ENCODE measurements around the gene KCNIP2. TPM values are rescaled to one million over a fixed set of nuclear protein-coding genes. Genes with fewer than 3 reads are reported as not detected.

KCNIP2 gene
- total and polyA plus RNA-seq, 2 experiments from 2014 or later = 0.15 to 0.22 TPM

- H3K27ac ChIP-seq = no peak overlapping the region
- no peak for DNase-seq
- H3K36me3 ChIP-seq (ENCODE audit: low read depth) = no peaks in the 10 kb centered on the region
- no peak overlapping the region for H3K9ac ChIP-seq
- H2AFZ ChIP-seq = no peak overlapping the region
- 96 to 98% methylated on average over 2 of the region's 2 CpGs for WGBS, 2 experiments (ENCODE audit: low coverage in 1 of 2, low lambda C conversion rate in 2 of 2, missing lambda C conversion rate in 2 of 2)
- H3K4me2 ChIP-seq (ENCODE audit: unreplicated experiment) = no peak overlapping the region
- no peaks in the 10 kb centered on the region for H4K20me1 ChIP-seq (ENCODE audit: insufficient read depth)
- no peaks in the 10 kb centered on the region for H3K9me2 ChIP-seq (ENCODE audit: insufficient read depth)
- H3K27me3 ChIP-seq (replicated peaks; ENCODE audit: insufficient read depth) = no peaks in the 10 kb centered on the region
- H3K9me3 ChIP-seq (ENCODE audit: low read depth) = no peaks in the 10 kb centered on the region
- no peaks in the 10 kb centered on the region for H3K4me1 ChIP-seq (ENCODE audit: insufficient read depth)
- H3F3A ChIP-seq (ENCODE audit: insufficient read depth) = no peaks in the 10 kb centered on the region
- in situ Hi-C loops (cut with MboI) = loop anchor here (10.0 kb wide), 1 partner anchor 116 kb away; no protein-coding TSS in a partner anchor
- no peaks in the 10 kb centered on the region; the same call in 1 of the 2 replicates for H3K79me2 ChIP-seq (ENCODE audit: insufficient read depth)
- H3K4me3 ChIP-seq = no peak overlapping the region
- TF ChIP-seq EZH2 (IDR thresholded peaks at IDR 0.05; ENCODE audit: insufficient read depth, poor library complexity, severe bottlenecking) = no peak
- TF ChIP-seq EZH2phosphoT487 (IDR thresholded peaks at IDR 0.05; ENCODE audit: insufficient read depth, low read depth) = no peak
These were observed 44.8 kb upstream of the KCNIP2 start for GRCh38 chr10:101888251-101888949.

- no peaks in the 10 kb centered on the region for H3F3A ChIP-seq (ENCODE audit: insufficient read depth)
- H3K9ac ChIP-seq = no peak overlapping the region
- no peaks in the 10 kb centered on the region for H3K36me3 ChIP-seq (ENCODE audit: low read depth)
- no peak overlapping the region for H3K4me2 ChIP-seq (ENCODE audit: unreplicated experiment)
- no peaks in the 10 kb centered on the region for H3K9me2 ChIP-seq (ENCODE audit: insufficient read depth)
- H2AFZ ChIP-seq = no peak overlapping the region
- H4K20me1 ChIP-seq (ENCODE audit: insufficient read depth) = no peaks in the 10 kb centered on the region
- H3K4me1 ChIP-seq (ENCODE audit: insufficient read depth) = no peaks in the 10 kb centered on the region
- no peak for TF ChIP-seq EZH2 (IDR thresholded peaks at IDR 0.05; ENCODE audit: insufficient read depth, poor library complexity, severe bottlenecking)
- TF ChIP-seq EZH2phosphoT487 (IDR thresholded peaks at IDR 0.05; ENCODE audit: insufficient read depth, low read depth) = no peak
- DNase-seq = no peak
- in situ Hi-C loops (cut with MboI) = loop anchor here (10.0 kb wide), 1 partner anchor 117 kb away; no protein-coding TSS in a partner anchor
- WGBS, 2 experiments (ENCODE audit: low coverage in 1 of 2, low lambda C conversion rate in 2 of 2, missing lambda C conversion rate in 2 of 2) = 87 to 91% methylated on average over 5 of the region's 5 CpGs
- H3K9me3 ChIP-seq (ENCODE audit: low read depth) = no peaks in the 10 kb centered on the region
- H3K79me2 ChIP-seq (ENCODE audit: insufficient read depth) = peaks cover 1% of the 10 kb centered on the region; the same call in 1 of the 2 replicates
- H3K27ac ChIP-seq = no peak overlapping the region
- H3K27me3 ChIP-seq (replicated peaks; ENCODE audit: insufficient read depth) = no peaks in the 10 kb centered on the region
- no peak overlapping the region for H3K4me3 ChIP-seq
These were observed 44.2 kb upstream of the KCNIP2 start for GRCh38 chr10:101887775-101888174.

- H3K36me3 ChIP-seq (ENCODE audit: low read depth) = no peaks in the 10 kb centered on the region
- no peak overlapping the region for H3K9ac ChIP-seq
- in situ Hi-C loops (cut with MboI) = loop anchor here (10.0 kb wide), 1 partner anchor 118 kb away; no protein-coding TSS in a partner anchor
- peaks cover 6% of the 10 kb centered on the region; the same call in 1 of the 2 replicates for H3K79me2 ChIP-seq (ENCODE audit: insufficient read depth)
- no peak overlapping the region for H3K4me3 ChIP-seq
- no peaks in the 10 kb centered on the region for H4K20me1 ChIP-seq (ENCODE audit: insufficient read depth)
- 97 to 100% methylated on average over 1 of the region's 1 CpG for WGBS, 2 experiments (ENCODE audit: low coverage in 1 of 2, low lambda C conversion rate in 2 of 2, missing lambda C conversion rate in 2 of 2)
- no peak overlapping the region for H3K4me2 ChIP-seq (ENCODE audit: unreplicated experiment)
- no peaks in the 10 kb centered on the region for H3K27me3 ChIP-seq (replicated peaks; ENCODE audit: insufficient read depth)
- H3K9me2 ChIP-seq (ENCODE audit: insufficient read depth) = no peaks in the 10 kb centered on the region
- H3F3A ChIP-seq (ENCODE audit: insufficient read depth) = no peaks in the 10 kb centered on the region
- H2AFZ ChIP-seq = no peak overlapping the region
- no peak overlapping the region for H3K27ac ChIP-seq
- no peak for DNase-seq
- TF ChIP-seq EZH2phosphoT487 (IDR thresholded peaks at IDR 0.05; ENCODE audit: insufficient read depth, low read depth) = no peak
- TF ChIP-seq EZH2 (IDR thresholded peaks at IDR 0.05; ENCODE audit: insufficient read depth, poor library complexity, severe bottlenecking) = no peak
- H3K4me1 ChIP-seq (ENCODE audit: insufficient read depth) = no peaks in the 10 kb centered on the region
- no peaks in the 10 kb centered on the region for H3K9me3 ChIP-seq (ENCODE audit: low read depth)
These were observed 43.1 kb upstream of the KCNIP2 start for GRCh38 chr10:101886521-101887312.

GRCh38 chr10:101881036-101881774 lies 37.6 kb upstream of the KCNIP2 start:
- in situ Hi-C loops (cut with MboI) = loop anchor here (10.0 kb wide), 1 partner anchor 124 kb away; no protein-coding TSS in a partner anchor
- no peak overlapping the region for H3K4me2 ChIP-seq (ENCODE audit: unreplicated experiment)

More at GRCh38 chr10:101881036-101881774, 37.6 kb upstream of the KCNIP2 start:
- Histone ChIP-seq H3K9me2 (ENCODE audit: insufficient read depth) (no peaks in the 10 kb centered on the region), H3K79me2 (ENCODE audit: insufficient read depth) (0 out of 2 replicates have a peak, but pooled peaks cover 6% of the 10 kb centered on the region), H3K27ac (no peak overlapping the region), H3K4me1 (ENCODE audit: insufficient read depth) (peaks cover 14% of the 10 kb centered on the region), H3K4me3 (no peak overlapping the region), H3F3A (ENCODE audit: insufficient read depth) (peaks cover 9% of the 10 kb centered on the region; the same call in 1 of the 2 replicates), H3K9ac (no peak overlapping the region), H2AFZ (no peak overlapping the region), H3K9me3 (ENCODE audit: low read depth) (no peaks in the 10 kb centered on the region), H3K27me3 (replicated peaks; ENCODE audit: insufficient read depth) (no peaks in the 10 kb centered on the region), H3K36me3 (ENCODE audit: low read depth) (no peaks in the 10 kb centered on the region), H4K20me1 (ENCODE audit: insufficient read depth) (no peaks in the 10 kb centered on the region)
- WGBS, 2 experiments (ENCODE audit: low coverage in 1 of 2, low lambda C conversion rate in 2 of 2, missing lambda C conversion rate in 2 of 2) = 78 to 79% methylated on average over 2 of the region's 2 CpGs
- no peak for TF ChIP-seq EZH2 (IDR thresholded peaks at IDR 0.05; ENCODE audit: insufficient read depth, poor library complexity, severe bottlenecking)
- TF ChIP-seq EZH2phosphoT487 (IDR thresholded peaks at IDR 0.05; ENCODE audit: insufficient read depth, low read depth) = no peak
- DNase-seq = no peak

Measured in GM23248 (cell line).